Endodermal cell (in vitro differentiated cells): ENCODE results near the gene CHSY1. TPM values are rescaled to one million over a fixed set of nuclear protein-coding genes. Genes with fewer than 3 reads are reported as not detected.

Experiments used
- DNase-seq: peaks from one replicate; pipeline ENCODE4 v3.0.0-alpha.2; 2017
- H3K27ac ChIP-seq: 2 replicates; pipeline ENCODE4 v1.5.1; 2013; ENCODE audit warnings: mild to moderate bottlenecking, low read depth, low read length, moderate library complexity
- H3K27me3 ChIP-seq: 2 replicates; pipeline ENCODE4 v1.6.1; 2013; ENCODE audit warnings: mild to moderate bottlenecking, low read length, moderate library complexity; ENCODE audit not compliant: insufficient read depth, control insufficient read depth, poor library complexity, severe bottlenecking
- H3K36me3 ChIP-seq: 2 replicates; pipeline ENCODE4 v1.7.0; 2013; ENCODE audit warnings: mild to moderate bottlenecking, low read length, moderate library complexity; ENCODE audit not compliant: control insufficient read depth, insufficient read depth
- H3K4me1 ChIP-seq: one replicate; pipeline ENCODE4 v1.7.0; 2013; ENCODE audit warnings: low read length; ENCODE audit not compliant: control insufficient read depth, insufficient read depth
- H3K4me3 ChIP-seq: 2 replicates; pipeline ENCODE4 v1.5.1; 2013; ENCODE audit warnings: mild to moderate bottlenecking, low read length, moderate library complexity
- H3K9ac ChIP-seq: 2 replicates; pipeline ENCODE4 v1.6.1; 2013; ENCODE audit warnings: mild to moderate bottlenecking, low read length, moderate library complexity; ENCODE audit not compliant: poor library complexity, severe bottlenecking; ENCODE audit errors: extremely low read depth
- H3K9me3 ChIP-seq: 2 replicates; pipeline ENCODE4 v1.6.1; 2013; ENCODE audit warnings: mild to moderate bottlenecking, low read length, moderate library complexity; ENCODE audit not compliant: control insufficient read depth
- H3K27ac Mint-ChIP-seq: 2 replicates; pipeline ENCODE4 v1.8.0; 2020; ENCODE audit warnings: mixed read lengths
- H3K27me3 Mint-ChIP-seq: 2 replicates; pipeline ENCODE4 v1.8.0; 2021; ENCODE audit warnings: mild to moderate bottlenecking, mixed read lengths; ENCODE audit not compliant: insufficient read depth
- H3K36me3 Mint-ChIP-seq: 2 replicates; pipeline ENCODE4 v1.8.0; 2020; ENCODE audit warnings: low read depth, mixed read lengths
- H3K4me1 Mint-ChIP-seq: 2 replicates; pipeline ENCODE4 v1.8.0; 2020; ENCODE audit warnings: mixed read lengths
- H3K4me3 Mint-ChIP-seq: 2 replicates; pipeline ENCODE4 v1.8.0; 2020; ENCODE audit warnings: mild to moderate bottlenecking, moderate library complexity, mixed read lengths
- H3K9me3 Mint-ChIP-seq: 2 replicates; pipeline ENCODE4 v1.8.0; 2020; ENCODE audit warnings: mild to moderate bottlenecking, mixed read lengths
- CTCF ChIP-seq: fragments of 200-600 bp; sonication (generic); conservative IDR thresholded peaks from 2 replicates; pipeline ENCODE4 v1.5.0; 2021; ENCODE audit warnings: antibody characterized with exemption, mild to moderate bottlenecking
- WGBS, 2 experiments: methylation state at CpG; one replicate each; pipeline versions ENCODE4 v1.1.5 to v1.1.7; 2013; ENCODE audit warnings: missing lambda C conversion rate in 2 of 2, mixed read lengths in 1 of 2; ENCODE audit not compliant: insufficient coverage in 1 of 2, insufficient read length in 1 of 2; 5-methylcytosine and 5-hydroxymethylcytosine counted together
- total RNA-seq, 2 donors: library from RNA; stranded (reverse); fragmentation: NEBNext Ultra II Directional in 1 of 2; extraction: Animal tissue kit (Norgen Biotek cat#: 25700) in 1 of 2; gene quantifications; 2 replicates in 1 of 2; 3 replicates in 1 of 2; pipeline ENCODE4 v1.2.1, GENCODE V29; 2021

Gene CHSY1
- total RNA-seq, 2 donors from 2014 or later: 33.3 to 39.9 TPM

GRCh38 chr15:101258238-101259144, 6.6 kb upstream of the CHSY1 start:
- H3K9me3 Mint-ChIP-seq: no peaks in the 10 kb centered on the region
- Histone ChIP-seq H3K9ac (no peak overlapping the region), H3K4me1 (no peaks in the 10 kb centered on the region), H3K4me3 (no peak overlapping the region), H3K9me3 (no peaks in the 10 kb centered on the region), H3K27me3 (no peaks in the 10 kb centered on the region), H3K27ac (no peak overlapping the region), H3K36me3 (no peaks in the 10 kb centered on the region)
- TF ChIP-seq CTCF: peak; percentile 96
- H3K27me3 Mint-ChIP-seq: no peaks in the 10 kb centered on the region
- 55 to 57% methylated on average over 8 to 11 of the region's 11 CpGs for WGBS, 2 experiments
- peak; percentile 79 for DNase-seq
- H3K36me3 Mint-ChIP-seq: no peaks in the 10 kb centered on the region
- no peak overlapping the region for H3K4me3 Mint-ChIP-seq
- peak overlapping the region; percentile 75 for H3K27ac Mint-ChIP-seq
- H3K4me1 Mint-ChIP-seq: peaks cover 3% of the 10 kb centered on the region

- peak; percentile 67 for TF ChIP-seq CTCF
- WGBS, 2 experiments: 94 to 95% methylated on average over 6 of the region's 6 CpGs
- no peaks in the 10 kb centered on the region for H3K4me1 ChIP-seq
- no peaks in the 10 kb centered on the region for H3K27me3 Mint-ChIP-seq
- H3K27ac Mint-ChIP-seq: no peak overlapping the region
- H3K4me1 Mint-ChIP-seq: peaks cover 8% of the 10 kb centered on the region
- peak; percentile 38 for DNase-seq
- H3K4me3 Mint-ChIP-seq: no peak overlapping the region
- H3K36me3 Mint-ChIP-seq: no peaks in the 10 kb centered on the region
- no peaks in the 10 kb centered on the region for H3K27me3 ChIP-seq
- H3K4me3 ChIP-seq: no peak overlapping the region
- no peak overlapping the region for H3K9ac ChIP-seq
- H3K9me3 Mint-ChIP-seq: no peaks in the 10 kb centered on the region
- H3K36me3 ChIP-seq: no peaks in the 10 kb centered on the region
- no peaks in the 10 kb centered on the region for H3K9me3 ChIP-seq
- H3K27ac ChIP-seq: no peak overlapping the region
Observed at GRCh38 chr15:101256757-101257156, 4.9 kb upstream of the CHSY1 start.

- H3K27ac ChIP-seq: no peak overlapping the region
- WGBS, 2 experiments: 76 to 85% methylated on average over 5 to 8 of the region's 8 CpGs
- no peak overlapping the region for H3K4me3 ChIP-seq
- Mint-ChIP-seq H3K9me3 (no peaks in the 10 kb centered on the region), H3K36me3 (no peaks in the 10 kb centered on the region), H3K27me3 (no peaks in the 10 kb centered on the region), H3K27ac (no peak overlapping the region), H3K4me3 (no peak overlapping the region), H3K4me1 (peaks cover 8% of the 10 kb centered on the region)
- DNase-seq: peak; percentile 38
- no peaks in the 10 kb centered on the region for H3K9me3 ChIP-seq
- H3K4me1 ChIP-seq: no peaks in the 10 kb centered on the region
- H3K27me3 ChIP-seq: no peaks in the 10 kb centered on the region
- H3K9ac ChIP-seq: no peak overlapping the region
- no peaks in the 10 kb centered on the region for H3K36me3 ChIP-seq
- TF ChIP-seq CTCF: no peak
Observed at GRCh38 chr15:101255615-101256241, 3.9 kb upstream of the CHSY1 start.
